OCI-LY3 (cell line): Measurements from ENCODE around the gene PRL.

Experiments used
- CTCF ChIP-seq: fragments of 200-600, 300-600 bp; sonication (generic); IDR thresholded peaks from 2 replicates; pipeline ENCODE4 v1.5.1; 2014; ENCODE audit warnings: antibody characterized with exemption, low read length, low read depth
- EZH2phosphoT487 ChIP-seq: fragments of 200-600 bp; shearing (Covaris generic); IDR thresholded peaks from 2 replicates; pipeline ENCODE4 v1.6.1; 2018; ENCODE audit warnings: antibody characterized with exemption, mixed run types, low read depth

- TF ChIP-seq CTCF: no peak
- TF ChIP-seq EZH2phosphoT487: no peak
Measured at GRCh38 chr6:22238861-22239260, 58.0 kb downstream of the PRL start.
